AG09319 (cell line): ENCODE measurements around the gene CD40.

Source experiments
- DNase-seq: peaks from one replicate; pipeline ENCODE4 v3.0.0-alpha.2; 2010; ENCODE audit warnings: low read depth; ENCODE audit errors: extremely low read depth
- TF ChIP-seq, protein P1 (sequence below): IDR thresholded peaks from 2 replicates; pipeline ENCODE4 v1.5.1; 2011; ENCODE audit warnings: low read depth, mild to moderate bottlenecking, inconsistent platforms, low read length, moderate library complexity

CD40 gene

DNA sequence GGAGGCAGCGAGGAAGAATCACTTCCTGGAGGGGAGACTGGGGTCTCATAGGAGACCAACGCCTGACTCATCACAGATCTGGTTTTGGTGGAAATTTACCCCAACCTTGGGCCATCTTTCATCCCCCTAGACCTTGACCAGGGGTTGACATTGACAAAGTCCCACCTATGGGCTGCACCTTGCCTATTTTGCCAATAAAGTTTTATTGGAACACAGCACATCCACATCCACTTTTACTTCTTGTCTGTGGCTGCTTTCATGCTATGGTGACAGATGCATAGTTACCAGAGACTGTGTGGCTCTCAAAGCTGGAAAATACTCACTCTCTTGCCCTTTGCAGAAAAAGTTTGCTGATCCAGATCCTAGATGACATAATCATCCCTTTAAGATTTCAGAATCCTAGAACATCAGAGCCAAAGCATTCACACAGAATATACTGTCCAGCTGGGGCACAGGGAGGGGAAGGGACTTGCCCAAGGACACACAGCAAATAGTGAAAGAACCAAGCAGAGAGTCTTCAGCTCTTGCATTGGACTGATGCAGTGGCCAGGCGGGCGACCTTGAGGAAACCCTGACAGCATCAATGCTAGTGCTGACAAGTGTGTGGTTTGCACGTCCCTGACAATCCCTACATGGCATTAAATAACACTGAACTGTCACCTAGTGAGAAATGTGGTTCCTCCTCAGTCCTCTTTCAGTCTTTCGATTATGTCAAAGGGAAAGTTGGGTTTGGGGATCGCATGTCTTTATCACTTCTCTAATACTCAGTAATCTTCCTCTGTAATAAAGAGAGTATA is 41.2 kb downstream of the CD40 start:
- DNase-seq = no peak
- TF ChIP-seq, protein P1, sequence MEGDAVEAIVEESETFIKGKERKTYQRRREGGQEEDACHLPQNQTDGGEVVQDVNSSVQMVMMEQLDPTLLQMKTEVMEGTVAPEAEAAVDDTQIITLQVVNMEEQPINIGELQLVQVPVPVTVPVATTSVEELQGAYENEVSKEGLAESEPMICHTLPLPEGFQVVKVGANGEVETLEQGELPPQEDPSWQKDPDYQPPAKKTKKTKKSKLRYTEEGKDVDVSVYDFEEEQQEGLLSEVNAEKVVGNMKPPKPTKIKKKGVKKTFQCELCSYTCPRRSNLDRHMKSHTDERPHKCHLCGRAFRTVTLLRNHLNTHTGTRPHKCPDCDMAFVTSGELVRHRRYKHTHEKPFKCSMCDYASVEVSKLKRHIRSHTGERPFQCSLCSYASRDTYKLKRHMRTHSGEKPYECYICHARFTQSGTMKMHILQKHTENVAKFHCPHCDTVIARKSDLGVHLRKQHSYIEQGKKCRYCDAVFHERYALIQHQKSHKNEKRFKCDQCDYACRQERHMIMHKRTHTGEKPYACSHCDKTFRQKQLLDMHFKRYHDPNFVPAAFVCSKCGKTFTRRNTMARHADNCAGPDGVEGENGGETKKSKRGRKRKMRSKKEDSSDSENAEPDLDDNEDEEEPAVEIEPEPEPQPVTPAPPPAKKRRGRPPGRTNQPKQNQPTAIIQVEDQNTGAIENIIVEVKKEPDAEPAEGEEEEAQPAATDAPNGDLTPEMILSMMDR = no peak

DNA sequence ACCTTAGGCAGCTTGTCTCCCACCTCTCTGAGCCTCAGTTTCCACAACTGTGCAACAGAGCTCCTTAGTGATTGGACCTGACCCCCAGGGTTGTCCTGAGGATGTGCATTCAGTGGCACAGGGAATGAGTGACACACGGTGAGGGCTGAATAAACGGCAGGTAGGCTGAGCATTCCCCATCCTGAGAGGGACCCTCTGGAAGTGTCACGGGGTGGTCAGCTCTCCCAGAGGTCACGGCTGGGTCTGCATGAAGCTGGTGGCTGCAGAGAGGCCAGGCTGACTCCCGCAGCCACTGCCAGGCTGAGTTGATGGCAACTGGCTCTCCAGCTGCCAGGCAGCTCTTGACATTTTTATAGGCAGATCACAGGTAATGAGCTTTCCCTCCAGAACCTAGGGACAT is 42.5 kb downstream of the CD40 start:
- TF ChIP-seq, protein P1 = no peak
- DNase-seq = no peak

GRCh38 chr20:46161921-46162320 is 43.8 kb downstream of the CD40 start:
- DNase-seq = no peak

DNA sequence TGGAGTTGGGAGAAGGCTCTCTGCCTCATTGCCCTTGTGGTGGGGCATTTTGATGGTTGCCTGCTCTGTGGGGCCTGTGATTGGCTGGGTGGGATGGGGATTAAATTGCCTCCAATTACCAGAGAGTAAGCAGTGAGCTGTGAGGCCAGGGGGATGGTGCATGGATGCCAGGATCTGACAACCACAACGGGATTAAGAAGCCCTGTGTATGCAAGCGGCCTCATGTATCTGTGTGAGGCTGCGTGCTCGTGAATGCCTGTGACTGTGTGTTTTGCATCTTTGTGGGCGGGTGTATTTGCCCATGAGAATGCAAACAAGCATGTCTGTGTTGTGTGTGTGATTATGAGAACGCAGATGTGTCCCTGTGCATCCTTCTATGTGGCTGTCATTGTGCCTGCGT is 46.1 kb downstream of the CD40 start:
- TF ChIP-seq, protein P1 = no peak
- DNase-seq = no peak

More at GRCh38 chr20:46161921-46162320, 43.8 kb downstream of the CD40 start:
- TF ChIP-seq, protein P1 = no peak

DNA sequence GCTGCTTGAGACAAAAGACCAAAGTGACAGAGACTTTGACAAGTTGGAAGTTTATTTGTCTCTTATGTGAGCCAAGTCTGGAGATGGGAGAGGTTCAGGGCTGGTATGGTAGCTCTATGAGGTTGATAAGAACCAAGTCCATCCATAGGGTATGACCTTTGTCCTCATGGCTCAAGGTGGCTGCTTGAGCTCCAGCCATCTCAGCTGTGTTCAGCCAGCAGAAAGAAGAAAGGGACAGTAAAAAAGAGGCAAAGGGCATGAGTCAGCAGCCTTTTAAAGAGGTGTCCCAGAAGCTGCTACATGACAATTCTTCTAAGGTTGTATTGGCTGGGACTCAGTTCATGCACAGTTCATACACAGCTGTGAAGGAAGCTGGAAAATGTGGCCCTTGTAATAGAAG is 49.0 kb downstream of the CD40 start:
- TF ChIP-seq, protein P1 = no peak
- no peak for DNase-seq

- DNase-seq = no peak
- TF ChIP-seq, protein P1 = no peak
Observed at GRCh38 chr20:46168438-46168837, 50.3 kb downstream of the CD40 start.

- DNase-seq = no peak
- TF ChIP-seq, protein P1 = no peak
Observed at GRCh38 chr20:46169245-46170171, 51.4 kb downstream of the CD40 start.
